ENCODE measurements around the gene SEL1L. TPM values are rescaled to one million over a fixed set of nuclear protein-coding genes. Genes with fewer than 3 reads are reported as not detected.
"Not testable (repeated sequence)": the region's sequence is repeated elsewhere in the genome, so short reads cannot be mapped to it uniquely, and the experiment has no call there.

SEL1L gene
- total and polyA plus RNA-seq, 3 donors from 2014 or later, result 30.2 to 40.7 (median 40.0) TPM

DNA sequence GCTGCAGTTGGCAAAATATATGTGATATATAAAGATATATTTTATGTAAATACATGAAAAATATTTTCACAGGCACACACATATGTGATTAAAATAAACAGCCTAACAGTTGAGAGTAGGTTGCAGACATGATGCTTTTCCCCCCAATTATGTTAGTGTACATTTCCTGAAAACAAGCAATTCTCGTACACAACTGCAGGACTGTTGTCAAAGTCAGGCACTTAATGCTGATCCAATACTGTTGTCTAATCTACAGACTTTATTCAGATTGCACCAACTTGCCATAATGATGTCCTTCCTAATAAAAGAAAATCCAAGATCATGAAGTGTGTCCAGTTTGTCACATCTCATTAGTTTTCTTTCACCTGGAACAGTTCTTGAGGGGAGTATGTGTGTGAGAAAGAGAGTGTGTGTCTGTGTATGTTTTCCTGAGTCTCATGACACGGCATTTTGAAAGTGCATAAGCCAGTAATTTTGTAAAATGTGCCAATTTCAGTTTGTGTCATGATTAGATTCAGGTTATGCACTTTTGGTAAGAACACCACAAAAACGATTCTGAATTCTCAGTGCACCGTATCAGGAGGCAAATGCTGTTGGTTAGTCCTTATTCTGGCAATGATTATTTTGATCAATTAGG, 16.5 kb upstream of the SEL1L start:
- 65 to 82% methylated on average over 4 of the region's 4 CpGs for whole genome bisulfite sequencing, 2 donors
- TF ChIP-seq, protein P1, sequence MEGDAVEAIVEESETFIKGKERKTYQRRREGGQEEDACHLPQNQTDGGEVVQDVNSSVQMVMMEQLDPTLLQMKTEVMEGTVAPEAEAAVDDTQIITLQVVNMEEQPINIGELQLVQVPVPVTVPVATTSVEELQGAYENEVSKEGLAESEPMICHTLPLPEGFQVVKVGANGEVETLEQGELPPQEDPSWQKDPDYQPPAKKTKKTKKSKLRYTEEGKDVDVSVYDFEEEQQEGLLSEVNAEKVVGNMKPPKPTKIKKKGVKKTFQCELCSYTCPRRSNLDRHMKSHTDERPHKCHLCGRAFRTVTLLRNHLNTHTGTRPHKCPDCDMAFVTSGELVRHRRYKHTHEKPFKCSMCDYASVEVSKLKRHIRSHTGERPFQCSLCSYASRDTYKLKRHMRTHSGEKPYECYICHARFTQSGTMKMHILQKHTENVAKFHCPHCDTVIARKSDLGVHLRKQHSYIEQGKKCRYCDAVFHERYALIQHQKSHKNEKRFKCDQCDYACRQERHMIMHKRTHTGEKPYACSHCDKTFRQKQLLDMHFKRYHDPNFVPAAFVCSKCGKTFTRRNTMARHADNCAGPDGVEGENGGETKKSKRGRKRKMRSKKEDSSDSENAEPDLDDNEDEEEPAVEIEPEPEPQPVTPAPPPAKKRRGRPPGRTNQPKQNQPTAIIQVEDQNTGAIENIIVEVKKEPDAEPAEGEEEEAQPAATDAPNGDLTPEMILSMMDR (IDR thresholded peaks at IDR 0.05), result no peak
- TF ChIP-seq POLR2A (IDR thresholded peaks at IDR 0.05), result no peak
- no peaks in the 10 kb centered on the region for H3K36me3 ChIP-seq (ENCODE audit: low read depth, missing control alignments)
- H3K27me3 ChIP-seq, result no peaks in the 10 kb centered on the region
- H3K4me1 ChIP-seq, result no peaks in the 10 kb centered on the region
- H3K4me3 ChIP-seq, result no peak overlapping the region
- no peaks in the 10 kb centered on the region for H3K9me3 ChIP-seq
- no peak for DNase-seq
- no peak overlapping the region for H3K27ac ChIP-seq
- intact Hi-C loops (cut with DNase I; ENCODE audit: low total_unique reads), result no loop called here

GRCh38 chr14:81541206-81541605, 7.6 kb upstream of the SEL1L start:
- H3K36me3 ChIP-seq (ENCODE audit: low read depth, missing control alignments); intact Hi-C loops (cut with DNase I; ENCODE audit: low total_unique reads); H3K27ac ChIP-seq; H3K4me1 ChIP-seq; DNase-seq; H3K27me3 ChIP-seq; H3K9me3 ChIP-seq; H3K4me3 ChIP-seq: not testable (repeated sequence)
- WGBS, 2 donors, result 96 to 97% methylated on average over 2 to 3 of the region's 5 CpGs

- DNase-seq, result no peak
- no peaks in the 10 kb centered on the region for H3K36me3 ChIP-seq (ENCODE audit: low read depth, missing control alignments)
- intact Hi-C loops (cut with DNase I; ENCODE audit: low total_unique reads), result no loop called here
- no peak overlapping the region for H3K4me3 ChIP-seq
- H3K27me3 ChIP-seq, result no peaks in the 10 kb centered on the region
- no peaks in the 10 kb centered on the region for H3K9me3 ChIP-seq
- peaks cover 6% of the 10 kb centered on the region for H3K4me1 ChIP-seq
- 55 to 57% methylated on average over 2 of the region's 2 CpGs for WGBS, 2 donors
- TF ChIP-seq, protein P1 (IDR thresholded peaks at IDR 0.05), result no peak
- no peak for TF ChIP-seq POLR2A (IDR thresholded peaks at IDR 0.05)
- no peak overlapping the region for H3K27ac ChIP-seq
These were observed 3.5 kb upstream of the SEL1L start for GRCh38 chr14:81537193-81537592.

- Histone ChIP-seq H3K36me3 (ENCODE audit: low read depth, missing control alignments) (no peaks in the 10 kb centered on the region), H3K27ac (no peak overlapping the region), H3K9me3 (no peaks in the 10 kb centered on the region), H3K4me3 (no peak overlapping the region), H3K4me1 (peaks cover 6% of the 10 kb centered on the region), H3K27me3 (no peaks in the 10 kb centered on the region)
- 43 to 64% methylated on average over 2 of the region's 2 CpGs for WGBS, 2 donors
- no peak for TF ChIP-seq POLR2A (IDR thresholded peaks at IDR 0.05)
- TF ChIP-seq, protein P1 (IDR thresholded peaks at IDR 0.05), result no peak
- intact Hi-C loops (cut with DNase I; ENCODE audit: low total_unique reads), result no loop called here
- no peak for DNase-seq
These were observed 2.7 kb upstream of the SEL1L start for GRCh38 chr14:81536241-81536771.

- no peaks in the 10 kb centered on the region for H3K9me3 ChIP-seq
- H3K4me1 ChIP-seq, result peaks cover 6% of the 10 kb centered on the region
- no peaks in the 10 kb centered on the region for H3K27me3 ChIP-seq
- H3K27ac ChIP-seq, result peak overlapping the region in 1 of 2 donors; percentile 13
- TF ChIP-seq, protein P1 (IDR thresholded peaks at IDR 0.05), result no peak
- no peak for TF ChIP-seq POLR2A (IDR thresholded peaks at IDR 0.05)
- WGBS, 2 donors, result 63 to 68% methylated on average over 3 of the region's 3 CpGs
- intact Hi-C loops (cut with DNase I; ENCODE audit: low total_unique reads), result no loop called here
- H3K36me3 ChIP-seq (ENCODE audit: low read depth, missing control alignments), result no peaks in the 10 kb centered on the region
- DNase-seq, result no peak
- no peak overlapping the region for H3K4me3 ChIP-seq
These were observed 1.9 kb upstream of the SEL1L start for GRCh38 chr14:81535396-81536164.
